HepG2 (cell line): ENCODE data around the gene ATXN7L3. TPM values are rescaled to one million over a fixed set of nuclear protein-coding genes. Genes with fewer than 3 reads are reported as not detected.

Experiments
- ATF7-NPFF ChIP-seq: sonication (generic); formaldehyde crosslinking; IDR thresholded peaks from 2 replicates; pipeline ENCODE4 v1.8.1; 2023; ENCODE audit warnings: mild to moderate bottlenecking, low read depth, missing genetic modification reagents, moderate library complexity
- EEA1 ChIP-seq: sonication (generic); formaldehyde crosslinking; IDR thresholded peaks from 2 replicates; pipeline ENCODE4 v1.5.1; 2020; ENCODE audit warnings: mild to moderate bottlenecking, missing genetic modification reagents, borderline replicate concordance
- MZF1 ChIP-seq: sonication (generic); formaldehyde crosslinking; IDR thresholded peaks from 2 replicates; pipeline ENCODE4 v1.8.1; 2023; ENCODE audit warnings: mild to moderate bottlenecking, missing genetic modification reagents, borderline replicate concordance
- NCOA5 ChIP-seq: sonication (generic); formaldehyde crosslinking; IDR thresholded peaks from 2 replicates; pipeline ENCODE4 v1.4.0; 2020; ENCODE audit warnings: missing genetic modification reagents
- NFKBIZ ChIP-seq: IDR thresholded peaks from 2 replicates; pipeline ENCODE4 v1.6.1; 2018; ENCODE audit warnings: missing genetic modification reagents, missing compliant biosample characterization
- RBAK ChIP-seq: sonication (generic); formaldehyde crosslinking; IDR thresholded peaks from 2 replicates; pipeline ENCODE4 v1.5.1; 2020; ENCODE audit warnings: mild to moderate bottlenecking, missing genetic modification reagents
- ZNF207 ChIP-seq: fragments of 450-650 bp; IDR thresholded peaks from 2 replicates; pipeline ENCODE4 v1.6.1; 2016; ENCODE audit warnings: antibody characterized with exemption, borderline replicate concordance
- ZNF234 ChIP-seq: sonication (generic); formaldehyde crosslinking; conservative IDR thresholded peaks from 2 replicates; pipeline ENCODE4 v1.5.1; 2020; ENCODE audit warnings: mild to moderate bottlenecking, missing genetic modification reagents
- ZNF543 ChIP-seq: sonication (generic); formaldehyde crosslinking; IDR thresholded peaks from 2 replicates; pipeline ENCODE4 v1.4.0; 2020; ENCODE audit warnings: mild to moderate bottlenecking, missing genetic modification reagents
- ZNF678 ChIP-seq: sonication (generic); formaldehyde crosslinking; IDR thresholded peaks from 2 replicates; pipeline ENCODE4 v1.4.0; 2020; ENCODE audit warnings: mild to moderate bottlenecking, missing genetic modification reagents
- ZSCAN21 ChIP-seq: sonication (generic); formaldehyde crosslinking; IDR thresholded peaks from 2 replicates; pipeline ENCODE4 v1.8.0; 2022; ENCODE audit warnings: mild to moderate bottlenecking, missing genetic modification reagents, moderate library complexity, borderline replicate concordance
- polyA plus RNA-seq, 8 experiments: library from polyadenylated mRNA; depleted of rRNA in 3 of 8; stranded (reverse) in 7 of 8; unstranded in 1 of 8; fragments of >200 nt; fragmentation: Illumina TruSeq in 4 of 8; extraction: Trizol in 4 of 8; gene quantifications; 2 replicates each; pipeline versions ENCODE4 v1.2.1 to v1.2.3, GENCODE V29; 2011 to 2016; ENCODE audit warnings: low read depth in 4 of 8, missing spikeins in 1 of 8, mixed read lengths in 1 of 8; ENCODE audit not compliant: insufficient read depth in 1 of 8
- total RNA-seq, 5 experiments: library from RNA; depleted of rRNA; stranded (reverse); fragments of >200 nt; fragmentation: Illumina TruSeq; extraction: Trizol; gene quantifications; 2 replicates each; pipeline ENCODE4 v1.2.3, GENCODE V29; 2016; ENCODE audit warnings: low read depth in 1 of 5
- TF ChIP-seq, protein P1 (sequence below): sonication (generic); formaldehyde crosslinking; IDR thresholded peaks from 2 replicates; pipeline ENCODE4 v1.4.0; 2020; ENCODE audit warnings: missing genetic modification reagents, borderline replicate concordance
- TF ChIP-seq, protein P2 (sequence below): IDR thresholded peaks from 2 replicates; pipeline ENCODE4 v1.6.1; 2016; ENCODE audit warnings: low read depth, missing genetic modification reagents, missing compliant biosample characterization
- TF ChIP-seq, protein P3 (sequence below): sonication (generic); formaldehyde crosslinking; IDR thresholded peaks from 2 replicates; pipeline ENCODE4 v1.4.0; 2020; ENCODE audit warnings: missing genetic modification reagents

Gene ATXN7L3
- total and polyA plus RNA-seq, 2 of the 13 experiments (the other 11 are each of a cell fraction or from before 2014, with no cell fraction given) = 44.5 to 59.1 TPM

DNA sequence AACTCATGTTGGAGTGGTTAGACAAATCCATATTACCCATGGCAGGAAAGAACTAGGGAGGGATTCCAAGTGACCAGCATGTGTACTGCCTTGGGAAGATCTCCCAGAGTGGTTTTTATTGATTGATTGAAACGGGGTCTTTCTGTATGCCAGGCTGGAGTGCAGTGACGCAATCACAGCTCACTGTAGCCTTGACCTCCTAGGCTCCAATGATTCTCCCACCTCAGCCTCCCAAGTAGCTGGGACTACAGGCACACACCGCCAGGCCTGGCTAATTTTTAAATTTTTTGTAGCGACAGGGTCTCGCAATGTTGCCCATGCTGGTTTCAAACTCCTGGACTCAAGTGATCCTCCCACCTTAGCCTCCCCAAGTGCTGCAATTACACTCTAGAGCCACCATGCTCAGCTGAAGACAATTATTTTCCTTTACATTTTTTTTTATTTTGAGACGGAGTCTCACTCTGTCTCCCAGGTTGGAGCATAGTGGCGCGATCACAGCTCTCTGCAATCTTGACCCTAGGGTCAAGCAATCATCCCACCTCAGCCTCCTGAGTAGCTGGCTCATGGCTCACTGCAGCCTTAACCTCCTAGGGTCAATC lies 15.4 kb downstream of the ATXN7L3 start (continued):
- TF ChIP-seq, protein P1, sequence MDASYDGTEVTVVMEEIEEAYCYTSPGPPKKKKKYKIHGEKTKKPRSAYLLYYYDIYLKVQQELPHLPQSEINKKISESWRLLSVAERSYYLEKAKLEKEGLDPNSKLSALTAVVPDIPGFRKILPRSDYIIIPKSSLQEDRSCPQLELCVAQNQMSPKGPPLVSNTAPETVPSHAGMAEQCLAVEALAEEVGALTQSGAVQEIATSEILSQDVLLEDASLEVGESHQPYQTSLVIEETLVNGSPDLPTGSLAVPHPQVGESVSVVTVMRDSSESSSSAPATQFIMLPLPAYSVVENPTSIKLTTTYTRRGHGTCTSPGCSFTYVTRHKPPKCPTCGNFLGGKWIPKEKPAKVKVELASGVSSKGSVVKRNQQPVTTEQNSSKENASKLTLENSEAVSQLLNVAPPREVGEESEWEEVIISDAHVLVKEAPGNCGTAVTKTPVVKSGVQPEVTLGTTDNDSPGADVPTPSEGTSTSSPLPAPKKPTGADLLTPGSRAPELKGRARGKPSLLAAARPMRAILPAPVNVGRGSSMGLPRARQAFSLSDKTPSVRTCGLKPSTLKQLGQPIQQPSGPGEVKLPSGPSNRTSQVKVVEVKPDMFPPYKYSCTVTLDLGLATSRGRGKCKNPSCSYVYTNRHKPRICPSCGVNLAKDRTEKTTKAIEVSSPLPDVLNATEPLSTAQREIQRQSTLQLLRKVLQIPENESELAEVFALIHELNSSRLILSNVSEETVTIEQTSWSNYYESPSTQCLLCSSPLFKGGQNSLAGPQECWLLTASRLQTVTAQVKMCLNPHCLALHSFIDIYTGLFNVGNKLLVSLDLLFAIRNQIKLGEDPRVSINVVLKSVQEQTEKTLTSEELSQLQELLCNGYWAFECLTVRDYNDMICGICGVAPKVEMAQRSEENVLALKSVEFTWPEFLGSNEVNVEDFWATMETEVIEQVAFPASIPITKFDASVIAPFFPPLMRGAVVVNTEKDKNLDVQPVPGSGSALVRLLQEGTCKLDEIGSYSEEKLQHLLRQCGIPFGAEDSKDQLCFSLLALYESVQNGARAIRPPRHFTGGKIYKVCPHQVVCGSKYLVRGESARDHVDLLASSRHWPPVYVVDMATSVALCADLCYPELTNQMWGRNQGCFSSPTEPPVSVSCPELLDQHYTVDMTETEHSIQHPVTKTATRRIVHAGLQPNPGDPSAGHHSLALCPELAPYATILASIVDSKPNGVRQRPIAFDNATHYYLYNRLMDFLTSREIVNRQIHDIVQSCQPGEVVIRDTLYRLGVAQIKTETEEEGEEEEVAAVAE (CRISPR knock-in tag) = no peak
- TF ChIP-seq NFKBIZ (no peak), NCOA5 (no peak), ATF7-NPFF (CRISPR knock-in tag) (no peak), ZNF234 (no peak), ZNF543 (CRISPR knock-in tag) (no peak), MZF1 (CRISPR knock-in tag) (no peak), RBAK (CRISPR knock-in tag) (no peak), ZSCAN21 (CRISPR knock-in tag) (no peak), EEA1 (CRISPR knock-in tag) (0 out of 2 replicates have a peak, but pooled peaks have one; percentile 26), ZNF207 (no peak), ZNF678 (no peak)
- TF ChIP-seq, protein P2, sequence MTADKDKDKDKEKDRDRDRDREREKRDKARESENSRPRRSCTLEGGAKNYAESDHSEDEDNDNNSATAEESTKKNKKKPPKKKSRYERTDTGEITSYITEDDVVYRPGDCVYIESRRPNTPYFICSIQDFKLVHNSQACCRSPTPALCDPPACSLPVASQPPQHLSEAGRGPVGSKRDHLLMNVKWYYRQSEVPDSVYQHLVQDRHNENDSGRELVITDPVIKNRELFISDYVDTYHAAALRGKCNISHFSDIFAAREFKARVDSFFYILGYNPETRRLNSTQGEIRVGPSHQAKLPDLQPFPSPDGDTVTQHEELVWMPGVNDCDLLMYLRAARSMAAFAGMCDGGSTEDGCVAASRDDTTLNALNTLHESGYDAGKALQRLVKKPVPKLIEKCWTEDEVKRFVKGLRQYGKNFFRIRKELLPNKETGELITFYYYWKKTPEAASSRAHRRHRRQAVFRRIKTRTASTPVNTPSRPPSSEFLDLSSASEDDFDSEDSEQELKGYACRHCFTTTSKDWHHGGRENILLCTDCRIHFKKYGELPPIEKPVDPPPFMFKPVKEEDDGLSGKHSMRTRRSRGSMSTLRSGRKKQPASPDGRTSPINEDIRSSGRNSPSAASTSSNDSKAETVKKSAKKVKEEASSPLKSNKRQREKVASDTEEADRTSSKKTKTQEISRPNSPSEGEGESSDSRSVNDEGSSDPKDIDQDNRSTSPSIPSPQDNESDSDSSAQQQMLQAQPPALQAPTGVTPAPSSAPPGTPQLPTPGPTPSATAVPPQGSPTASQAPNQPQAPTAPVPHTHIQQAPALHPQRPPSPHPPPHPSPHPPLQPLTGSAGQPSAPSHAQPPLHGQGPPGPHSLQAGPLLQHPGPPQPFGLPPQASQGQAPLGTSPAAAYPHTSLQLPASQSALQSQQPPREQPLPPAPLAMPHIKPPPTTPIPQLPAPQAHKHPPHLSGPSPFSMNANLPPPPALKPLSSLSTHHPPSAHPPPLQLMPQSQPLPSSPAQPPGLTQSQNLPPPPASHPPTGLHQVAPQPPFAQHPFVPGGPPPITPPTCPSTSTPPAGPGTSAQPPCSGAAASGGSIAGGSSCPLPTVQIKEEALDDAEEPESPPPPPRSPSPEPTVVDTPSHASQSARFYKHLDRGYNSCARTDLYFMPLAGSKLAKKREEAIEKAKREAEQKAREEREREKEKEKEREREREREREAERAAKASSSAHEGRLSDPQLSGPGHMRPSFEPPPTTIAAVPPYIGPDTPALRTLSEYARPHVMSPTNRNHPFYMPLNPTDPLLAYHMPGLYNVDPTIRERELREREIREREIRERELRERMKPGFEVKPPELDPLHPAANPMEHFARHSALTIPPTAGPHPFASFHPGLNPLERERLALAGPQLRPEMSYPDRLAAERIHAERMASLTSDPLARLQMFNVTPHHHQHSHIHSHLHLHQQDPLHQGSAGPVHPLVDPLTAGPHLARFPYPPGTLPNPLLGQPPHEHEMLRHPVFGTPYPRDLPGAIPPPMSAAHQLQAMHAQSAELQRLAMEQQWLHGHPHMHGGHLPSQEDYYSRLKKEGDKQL = no peak
- TF ChIP-seq, protein P3, sequence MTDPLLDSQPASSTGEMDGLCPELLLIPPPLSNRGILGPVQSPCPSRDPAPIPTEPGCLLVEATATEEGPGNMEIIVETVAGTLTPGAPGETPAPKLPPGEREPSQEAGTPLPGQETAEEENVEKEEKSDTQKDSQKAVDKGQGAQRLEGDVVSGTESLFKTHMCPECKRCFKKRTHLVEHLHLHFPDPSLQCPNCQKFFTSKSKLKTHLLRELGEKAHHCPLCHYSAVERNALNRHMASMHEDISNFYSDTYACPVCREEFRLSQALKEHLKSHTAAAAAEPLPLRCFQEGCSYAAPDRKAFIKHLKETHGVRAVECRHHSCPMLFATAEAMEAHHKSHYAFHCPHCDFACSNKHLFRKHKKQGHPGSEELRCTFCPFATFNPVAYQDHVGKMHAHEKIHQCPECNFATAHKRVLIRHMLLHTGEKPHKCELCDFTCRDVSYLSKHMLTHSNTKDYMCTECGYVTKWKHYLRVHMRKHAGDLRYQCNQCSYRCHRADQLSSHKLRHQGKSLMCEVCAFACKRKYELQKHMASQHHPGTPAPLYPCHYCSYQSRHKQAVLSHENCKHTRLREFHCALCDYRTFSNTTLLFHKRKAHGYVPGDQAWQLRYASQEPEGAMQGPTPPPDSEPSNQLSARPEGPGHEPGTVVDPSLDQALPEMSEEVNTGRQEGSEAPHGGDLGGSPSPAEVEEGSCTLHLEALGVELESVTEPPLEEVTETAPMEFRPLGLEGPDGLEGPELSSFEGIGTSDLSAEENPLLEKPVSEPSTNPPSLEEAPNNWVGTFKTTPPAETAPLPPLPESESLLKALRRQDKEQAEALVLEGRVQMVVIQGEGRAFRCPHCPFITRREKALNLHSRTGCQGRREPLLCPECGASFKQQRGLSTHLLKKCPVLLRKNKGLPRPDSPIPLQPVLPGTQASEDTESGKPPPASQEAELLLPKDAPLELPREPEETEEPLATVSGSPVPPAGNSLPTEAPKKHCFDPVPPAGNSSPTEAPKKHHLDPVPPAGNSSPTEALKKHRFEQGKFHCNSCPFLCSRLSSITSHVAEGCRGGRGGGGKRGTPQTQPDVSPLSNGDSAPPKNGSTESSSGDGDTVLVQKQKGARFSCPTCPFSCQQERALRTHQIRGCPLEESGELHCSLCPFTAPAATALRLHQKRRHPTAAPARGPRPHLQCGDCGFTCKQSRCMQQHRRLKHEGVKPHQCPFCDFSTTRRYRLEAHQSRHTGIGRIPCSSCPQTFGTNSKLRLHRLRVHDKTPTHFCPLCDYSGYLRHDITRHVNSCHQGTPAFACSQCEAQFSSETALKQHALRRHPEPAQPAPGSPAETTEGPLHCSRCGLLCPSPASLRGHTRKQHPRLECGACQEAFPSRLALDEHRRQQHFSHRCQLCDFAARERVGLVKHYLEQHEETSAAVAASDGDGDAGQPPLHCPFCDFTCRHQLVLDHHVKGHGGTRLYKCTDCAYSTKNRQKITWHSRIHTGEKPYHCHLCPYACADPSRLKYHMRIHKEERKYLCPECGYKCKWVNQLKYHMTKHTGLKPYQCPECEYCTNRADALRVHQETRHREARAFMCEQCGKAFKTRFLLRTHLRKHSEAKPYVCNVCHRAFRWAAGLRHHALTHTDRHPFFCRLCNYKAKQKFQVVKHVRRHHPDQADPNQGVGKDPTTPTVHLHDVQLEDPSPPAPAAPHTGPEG (CRISPR knock-in tag) = no peak
